Pulmonary artery endothelial cell (primary cell): ENCODE results near the gene LAMB4. TPM values are rescaled to one million over a fixed set of nuclear protein-coding genes. Genes with fewer than 3 reads are reported as not detected.
A peak's percentile ranks its signal among the peaks of the same experiment; 100 is the strongest.

Experiments
- DNase-seq: peaks from one replicate; pipeline ENCODE4 v3.0.0-alpha.2; 2011; ENCODE audit warnings: low read depth, low spot score
- total RNA-seq: library from RNA; depleted of rRNA; stranded (reverse); fragments of >200 nt; gene quantifications from 2 replicates; pipeline ENCODE4 v1.2.3, GENCODE V29; 2014

Gene LAMB4
- total RNA-seq, 1 donor from 2014 or later: 0.40 TPM

DNA sequence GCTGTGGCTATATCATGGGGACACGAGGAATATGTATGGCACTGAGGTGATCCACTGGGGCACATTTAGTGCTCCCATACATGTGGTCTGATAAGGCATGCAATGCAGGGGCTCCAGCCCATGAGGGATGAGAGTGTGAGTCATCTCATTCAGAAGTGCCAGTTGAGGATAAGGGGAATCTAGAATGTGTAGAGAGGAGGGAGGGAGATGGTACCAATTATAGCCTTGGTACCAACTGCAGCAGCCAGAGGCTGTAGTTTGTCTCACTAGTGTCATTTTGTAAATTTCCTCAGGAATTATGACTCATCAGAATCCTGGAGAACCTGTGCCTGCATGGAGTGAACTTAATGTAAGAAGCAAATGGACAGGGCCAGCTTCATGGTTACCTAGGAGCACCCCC lies 46.2 kb downstream of the LAMB4 start:
- DNase-seq: no peak

- peak; percentile 50 for DNase-seq
Observed at GRCh38 chr7:108079648-108080591, 50.2 kb downstream of the LAMB4 start.

DNA sequence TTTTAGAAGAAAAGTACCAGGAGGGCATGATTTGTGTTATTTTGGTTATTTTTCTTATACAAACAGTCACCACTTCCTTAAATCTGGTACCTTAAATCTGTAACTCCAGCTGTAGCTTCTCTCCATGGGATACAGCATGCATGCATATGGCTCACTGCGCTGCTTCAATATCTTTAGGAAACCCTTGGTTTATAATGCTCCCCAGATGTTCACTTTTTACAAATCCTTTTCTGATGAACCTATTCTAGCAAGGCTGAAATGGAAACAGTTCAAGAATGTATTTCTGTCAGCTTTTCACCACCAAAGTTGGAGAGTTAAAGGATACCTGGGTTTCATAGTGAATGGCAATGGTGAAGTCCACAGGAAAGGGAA lies 50.9 kb downstream of the LAMB4 start:
- no peak for DNase-seq

DNA sequence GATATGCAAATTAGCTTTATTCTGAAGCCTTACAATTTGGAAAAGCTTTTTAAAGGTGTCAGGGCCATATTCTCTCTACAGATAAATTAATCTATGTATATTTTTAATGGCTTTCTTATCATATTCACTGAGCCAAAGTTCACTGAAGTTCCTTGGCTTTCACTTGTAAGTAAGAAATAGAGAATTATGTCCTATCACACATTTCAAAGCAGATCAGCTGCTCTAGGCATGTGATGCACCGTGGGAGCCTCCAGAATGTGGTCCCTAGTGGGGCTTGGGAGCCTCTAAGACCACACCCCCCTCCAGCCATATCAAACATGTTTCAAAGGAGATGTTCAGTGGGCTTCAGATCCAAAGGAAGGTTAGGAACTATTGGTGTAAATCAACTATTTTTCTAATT lies 51.5 kb downstream of the LAMB4 start:
- DNase-seq: no peak

DNA sequence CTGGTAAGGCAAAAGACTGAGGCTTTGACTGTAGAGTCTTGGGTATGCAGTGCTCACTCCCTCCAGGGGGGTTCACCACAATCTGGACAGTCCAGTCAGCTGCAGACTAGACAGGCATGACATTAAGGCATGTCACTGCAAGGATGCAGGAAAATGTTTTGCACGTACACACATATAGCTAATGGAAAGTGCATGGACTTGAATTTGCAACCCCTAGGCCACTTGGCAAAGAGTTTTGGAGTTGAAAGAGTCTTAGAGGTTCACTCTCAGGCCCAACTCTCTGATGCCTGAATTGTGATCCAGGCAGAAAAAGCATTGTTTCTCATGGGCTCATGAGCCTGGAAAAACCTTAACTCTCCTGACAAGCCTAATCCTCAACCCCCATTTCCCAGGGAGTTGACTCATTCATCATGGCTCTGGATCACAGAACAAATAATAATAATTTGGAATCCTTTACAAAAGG lies 51.9 kb downstream of the LAMB4 start:
- DNase-seq: no peak

- no peak for DNase-seq
Observed at GRCh38 chr7:108077709-108078108, 52.5 kb downstream of the LAMB4 start.

- no peak for DNase-seq
Observed at GRCh38 chr7:108076156-108076555, 54.0 kb downstream of the LAMB4 start.

DNA sequence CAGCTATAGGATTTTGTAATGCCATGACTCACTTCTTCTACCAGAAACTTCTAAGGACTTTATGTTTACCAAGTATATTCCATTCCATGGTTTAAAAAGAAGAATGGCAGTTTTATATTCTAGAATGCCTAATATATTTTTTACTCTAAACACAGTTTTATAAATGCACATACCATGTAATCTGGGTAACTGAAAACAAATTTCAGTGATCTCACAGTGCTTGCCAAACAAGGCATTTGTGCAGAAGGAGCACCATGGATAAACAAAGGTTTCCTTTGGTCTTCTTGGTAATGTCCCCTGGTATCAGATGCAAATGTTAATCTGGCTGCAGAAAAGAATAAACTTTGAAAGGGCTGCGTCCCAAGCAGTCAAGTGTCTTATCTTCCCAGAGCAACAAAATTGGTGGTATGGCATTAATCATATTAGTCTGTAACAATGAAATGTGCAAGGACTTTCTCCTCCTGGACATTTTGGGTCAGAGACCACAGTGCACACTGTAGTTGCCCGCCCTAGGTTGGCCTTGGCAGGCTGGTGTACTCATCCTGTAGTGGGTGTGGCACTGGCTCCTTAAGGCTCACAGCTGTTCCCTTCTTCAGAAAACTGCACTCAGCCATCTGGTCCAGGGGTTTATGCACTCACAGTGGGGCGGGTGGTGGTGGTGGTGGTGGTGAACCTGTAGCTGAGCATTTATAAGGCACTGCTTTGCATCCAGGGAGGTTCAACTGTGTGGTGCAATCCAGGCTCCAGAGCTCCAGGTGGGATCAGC lies 56.7 kb downstream of the LAMB4 start:
- DNase-seq: no peak

DNA sequence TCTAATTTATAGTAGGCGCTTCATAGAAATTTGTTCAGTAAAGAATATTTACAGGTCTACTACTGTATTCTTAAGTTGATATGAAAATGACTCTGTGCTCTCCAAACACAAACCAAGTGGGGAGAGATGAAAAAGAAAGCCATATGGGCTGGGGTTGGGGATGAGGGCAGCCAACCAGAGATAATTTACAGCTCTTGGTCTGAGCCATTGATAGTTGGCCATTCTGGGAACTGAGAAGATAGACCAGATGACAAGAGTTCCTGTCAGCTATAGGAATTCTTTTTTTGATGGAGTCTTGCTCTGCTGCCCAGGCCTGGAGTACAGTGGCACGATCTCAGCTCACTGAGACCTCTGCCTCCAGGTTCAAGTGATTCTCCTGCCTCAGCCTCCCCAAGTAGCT lies 57.4 kb downstream of the LAMB4 start:
- no peak for DNase-seq

- no peak for DNase-seq
Observed at GRCh38 chr7:108072116-108072515, 58.0 kb downstream of the LAMB4 start.

DNA sequence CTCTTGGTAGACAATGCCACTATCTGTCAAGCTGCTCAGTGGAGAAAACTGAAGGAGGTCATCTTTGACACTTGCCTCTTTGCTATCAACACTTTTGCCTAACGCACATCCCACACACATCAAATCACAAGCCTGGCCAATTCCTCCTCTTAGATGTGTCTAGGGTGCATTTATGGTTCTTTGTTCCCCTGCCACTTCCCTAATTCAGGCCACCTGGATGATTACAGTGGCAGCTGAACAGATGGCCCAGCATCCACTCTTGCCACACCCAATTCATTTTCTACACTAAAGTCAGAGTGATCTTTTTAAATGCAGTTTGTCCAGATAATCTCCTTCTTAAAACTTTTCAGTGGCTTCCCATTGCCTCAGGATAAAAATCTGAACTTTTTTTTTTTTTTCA lies 58.6 kb downstream of the LAMB4 start:
- no peak for DNase-seq

- DNase-seq: no peak
Observed at GRCh38 chr7:108069646-108070045, 60.5 kb downstream of the LAMB4 start.

GRCh38 chr7:108067844-108068243 lies 62.3 kb downstream of the LAMB4 start:
- no peak for DNase-seq

DNA sequence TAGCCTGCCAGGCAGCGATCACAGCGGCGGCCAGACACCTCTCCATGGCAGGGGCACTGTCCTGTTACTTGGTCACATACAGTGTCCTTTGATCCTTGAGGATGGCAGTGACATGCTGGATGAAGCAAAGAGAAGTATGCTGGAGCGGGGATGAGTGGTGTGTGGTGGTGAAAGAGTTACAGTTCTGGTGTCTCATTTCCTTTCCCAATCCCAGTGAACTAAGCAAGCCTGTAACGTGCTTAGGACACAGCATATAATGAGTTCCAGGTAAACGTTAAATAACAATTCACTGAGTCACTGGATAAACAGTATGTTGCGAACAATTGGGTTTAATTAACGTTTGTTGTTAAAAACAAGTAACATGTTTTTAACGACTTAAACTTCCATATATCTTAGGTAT lies 63.7 kb downstream of the LAMB4 start:
- no peak for DNase-seq

GRCh38 chr7:108063520-108063933 lies 66.6 kb downstream of the LAMB4 start:
- DNase-seq: no peak

DNA sequence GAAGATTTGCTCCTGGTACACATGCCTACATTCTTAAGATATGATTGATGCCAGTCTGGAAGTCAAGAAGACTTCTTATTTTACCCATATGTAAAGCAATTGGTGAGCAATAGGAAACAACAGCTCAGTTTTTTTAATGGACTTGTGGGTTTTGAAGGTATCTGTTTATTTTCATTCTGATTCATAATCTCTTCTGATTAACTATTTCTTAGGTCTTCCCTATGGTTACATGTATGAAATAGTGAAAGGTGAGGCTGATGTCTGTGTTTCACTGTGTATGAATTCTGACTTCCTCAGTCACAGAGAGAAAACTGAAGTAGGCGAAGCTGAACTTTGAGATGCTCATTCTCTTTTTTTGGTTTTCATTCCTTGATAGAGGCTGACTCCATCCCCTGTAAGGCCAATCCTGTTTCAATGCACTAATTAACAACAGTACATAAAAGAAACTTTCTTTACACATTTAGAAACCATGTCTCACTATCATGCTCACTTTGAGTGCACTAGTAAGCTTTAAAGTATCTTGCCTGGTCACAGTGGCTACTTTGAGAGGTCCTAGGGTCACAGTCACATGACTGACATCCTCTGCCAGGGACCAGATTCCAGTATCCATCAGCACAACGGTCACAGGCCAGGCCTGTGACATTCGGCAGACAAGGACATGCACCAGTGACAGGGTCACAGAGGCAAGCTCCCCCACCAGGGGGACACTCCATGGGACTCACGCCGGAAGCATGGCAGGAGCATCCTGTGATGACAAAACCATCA lies 67.7 kb downstream of the LAMB4 start:
- DNase-seq: no peak

DNA sequence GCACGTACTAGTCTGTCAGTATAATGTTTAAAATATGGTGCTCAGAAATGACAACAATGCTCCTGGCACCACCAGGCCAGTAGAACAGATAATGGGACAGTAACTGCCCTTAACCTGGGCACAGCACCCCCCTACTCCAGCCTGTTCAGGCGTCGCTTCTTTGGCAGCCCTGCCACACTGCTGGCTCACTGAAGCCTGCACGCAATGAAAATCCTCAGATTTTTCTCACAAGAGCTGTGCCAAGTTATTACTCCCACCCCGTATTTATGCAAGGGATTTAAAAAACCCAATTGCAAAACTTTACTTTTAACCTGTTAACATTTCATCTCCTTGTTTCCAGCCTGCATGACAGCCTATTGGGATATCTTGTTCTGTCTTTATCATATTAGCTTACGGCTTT lies 70.6 kb downstream of the LAMB4 start:
- no peak for DNase-seq

GRCh38 chr7:108057951-108058481 lies 72.1 kb downstream of the LAMB4 start:
- DNase-seq: no peak

- no peak for DNase-seq
Observed at GRCh38 chr7:108055611-108056021, 74.5 kb downstream of the LAMB4 start.

DNA sequence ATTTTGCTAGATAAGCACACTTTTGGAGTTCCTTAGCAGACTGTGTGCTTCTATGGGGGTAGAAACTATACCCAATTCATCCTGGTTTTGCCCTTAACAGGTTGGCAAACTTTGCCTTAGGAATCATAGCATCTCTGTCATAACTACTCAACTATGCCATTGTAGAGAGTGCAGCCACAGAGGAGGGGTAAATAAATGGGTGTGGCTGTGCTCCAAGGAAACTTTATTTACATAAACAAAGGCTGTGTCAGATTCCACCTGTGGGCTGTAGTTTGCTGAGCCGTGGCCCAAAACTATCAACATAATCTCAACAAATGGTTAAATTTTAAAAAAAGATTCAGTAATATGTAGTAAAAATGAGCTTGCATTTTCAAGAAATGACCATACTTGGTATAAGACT lies 75.6 kb downstream of the LAMB4 start:
- no peak for DNase-seq

DNA sequence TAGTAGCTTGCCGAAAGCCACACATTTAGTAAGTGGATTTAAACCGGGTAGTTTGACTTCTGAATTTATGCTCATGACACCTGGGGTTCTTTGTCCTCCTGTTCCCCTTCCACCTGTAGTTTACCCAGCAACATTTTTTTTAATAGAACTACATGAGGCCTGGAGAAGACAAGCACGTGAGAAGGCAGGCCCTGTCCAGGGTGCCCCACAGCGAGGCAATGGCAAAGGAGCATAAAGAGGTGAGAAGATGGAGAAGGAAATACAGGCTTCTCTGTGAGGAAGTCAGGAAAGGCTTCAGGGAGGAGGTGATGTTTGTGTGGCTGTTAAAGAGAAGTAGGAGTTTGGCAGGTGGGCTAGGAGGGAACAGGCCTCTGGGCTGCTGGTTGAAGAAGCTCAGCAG lies 76.9 kb downstream of the LAMB4 start:
- no peak for DNase-seq

DNA sequence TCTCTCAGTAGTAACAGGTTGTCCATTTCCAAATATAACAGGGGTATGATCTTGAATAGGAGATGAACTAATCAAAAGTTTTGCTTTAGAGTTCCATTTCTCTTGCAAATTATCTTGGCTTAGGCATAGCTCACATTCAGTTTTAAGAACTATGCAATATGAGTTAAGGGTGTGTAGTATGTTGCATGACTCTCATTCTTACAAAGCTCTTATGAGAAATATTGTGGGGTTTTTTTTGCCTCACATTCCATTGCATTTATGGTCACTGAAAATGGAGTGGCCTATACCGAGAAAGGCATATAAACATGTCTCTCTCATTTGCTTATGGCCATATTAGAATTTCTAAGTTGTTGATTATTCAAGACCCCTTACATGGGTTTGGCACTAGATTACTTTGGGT lies 78.7 kb downstream of the LAMB4 start:
- no peak for DNase-seq
